Stimulated activated CD4-positive, alpha-beta T cell treated with anti-CD3 and anti-CD28 coated beads, Interleukin-2, amount 100 ng/mL, for 48 hours (primary cell): ENCODE data around the gene TUT4.
A peak's percentile ranks its signal among the peaks of the same experiment; 100 is the strongest.

Experiments used
- DNase-seq, 2 donors: peaks; one replicate each; pipeline ENCODE4 v3.0.0-alpha.2; 2020

The TUT4 gene

DNA sequence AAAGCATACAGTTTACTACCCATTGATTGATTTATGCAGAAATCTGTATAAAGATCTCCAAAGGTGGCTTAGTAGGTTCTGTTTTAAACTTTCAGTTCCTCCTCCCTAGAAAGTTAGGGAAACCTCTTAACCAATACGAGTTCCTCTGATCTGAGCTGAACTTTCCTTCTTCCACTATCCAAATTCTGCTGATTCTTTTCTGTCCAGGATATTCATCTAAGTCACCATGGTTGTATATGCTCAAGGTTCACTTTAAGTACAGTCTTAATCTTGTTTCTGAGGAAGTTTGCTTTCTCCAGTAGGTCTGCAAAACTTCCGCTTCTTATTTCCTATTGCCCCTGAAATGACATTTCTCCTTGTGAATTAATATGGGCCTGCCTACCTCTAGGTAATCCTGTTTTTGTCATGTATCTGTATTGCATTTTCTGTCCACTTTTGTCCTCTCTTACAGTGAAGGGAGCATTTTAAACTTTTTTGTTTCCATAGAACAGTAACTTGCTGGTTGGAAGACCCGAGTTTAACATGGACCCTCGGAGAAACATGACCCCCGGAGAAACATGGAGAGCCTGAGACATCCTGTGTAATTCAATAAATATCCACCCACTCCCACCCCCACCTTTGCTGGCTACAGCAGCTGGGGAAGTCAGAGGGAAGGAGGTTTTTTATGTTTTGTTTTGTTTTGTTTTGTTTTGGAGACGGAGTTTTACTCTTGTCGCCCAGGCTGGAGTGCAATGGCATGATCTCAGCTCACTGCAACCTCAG, 16.7 kb upstream of the TUT4 start:
- no peak for DNase-seq

- DNase-seq = no peak
These were observed 15.1 kb upstream of the TUT4 start for GRCh38 chr1:52567943-52568342.

- DNase-seq = no peak
These were observed 9.9 kb upstream of the TUT4 start for GRCh38 chr1:52562766-52563165.

- DNase-seq = no peak
These were observed 7.0 kb upstream of the TUT4 start for GRCh38 chr1:52559875-52560274.

DNA sequence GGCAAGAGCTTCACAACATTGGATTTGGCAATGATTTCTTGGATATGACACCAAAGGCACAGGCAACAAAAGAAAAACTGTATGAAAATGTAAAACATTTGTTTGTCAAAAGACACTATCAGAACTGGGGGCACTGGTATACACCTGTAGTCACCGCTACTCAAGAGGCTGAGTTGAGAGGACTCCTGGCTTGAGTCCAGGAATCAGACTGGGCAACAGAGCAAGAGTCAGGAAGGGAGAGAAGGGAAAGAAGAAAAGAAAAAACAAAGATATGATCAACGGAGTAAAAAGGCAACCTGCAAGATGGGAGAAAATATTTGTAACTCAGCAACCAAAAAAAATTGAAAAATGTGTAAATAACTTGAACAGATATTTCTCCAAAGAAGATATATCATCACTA, 6.0 kb upstream of the TUT4 start:
- DNase-seq = no peak

- DNase-seq = no peak
These were observed 3.9 kb upstream of the TUT4 start for GRCh38 chr1:52556641-52557360.

DNA sequence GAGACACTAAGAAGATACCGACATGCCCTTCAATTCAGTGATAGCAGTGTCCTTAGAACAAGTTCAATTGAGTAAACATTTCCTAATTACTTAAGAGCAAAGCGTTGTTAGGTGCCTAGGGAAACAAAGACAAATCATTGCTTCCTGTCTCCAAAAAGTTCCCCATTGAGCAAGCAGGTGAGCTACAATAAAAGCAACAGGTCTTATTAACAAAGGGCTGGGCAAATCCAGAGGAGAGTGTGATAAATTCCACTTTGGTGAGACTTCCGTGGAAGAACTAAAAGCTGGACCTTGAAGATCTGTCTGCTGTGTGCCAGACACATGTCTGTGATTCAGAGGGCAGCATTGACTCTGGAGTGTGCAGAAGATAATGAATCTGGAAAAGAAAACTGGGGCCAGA, 1.9 kb upstream of the TUT4 start:
- DNase-seq = no peak

DNA sequence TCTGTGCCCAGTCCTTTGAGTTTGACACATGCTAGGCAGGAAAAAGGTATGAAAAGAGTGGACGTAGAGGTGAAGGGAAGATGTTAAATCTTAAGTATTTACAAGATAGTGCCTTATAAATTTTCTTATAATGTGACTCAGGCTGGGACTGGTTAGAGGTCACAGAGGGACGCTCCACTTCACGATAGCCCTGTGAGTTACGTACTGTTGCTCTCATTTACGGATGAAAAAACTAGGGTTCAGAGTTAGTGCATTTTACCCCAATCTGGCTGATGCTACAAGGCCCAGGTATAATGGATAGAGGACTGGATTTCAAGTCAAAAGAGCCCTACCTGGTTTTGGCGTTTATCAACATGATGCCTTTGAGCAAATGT, 1.4 kb upstream of the TUT4 start:
- DNase-seq = no peak

DNA sequence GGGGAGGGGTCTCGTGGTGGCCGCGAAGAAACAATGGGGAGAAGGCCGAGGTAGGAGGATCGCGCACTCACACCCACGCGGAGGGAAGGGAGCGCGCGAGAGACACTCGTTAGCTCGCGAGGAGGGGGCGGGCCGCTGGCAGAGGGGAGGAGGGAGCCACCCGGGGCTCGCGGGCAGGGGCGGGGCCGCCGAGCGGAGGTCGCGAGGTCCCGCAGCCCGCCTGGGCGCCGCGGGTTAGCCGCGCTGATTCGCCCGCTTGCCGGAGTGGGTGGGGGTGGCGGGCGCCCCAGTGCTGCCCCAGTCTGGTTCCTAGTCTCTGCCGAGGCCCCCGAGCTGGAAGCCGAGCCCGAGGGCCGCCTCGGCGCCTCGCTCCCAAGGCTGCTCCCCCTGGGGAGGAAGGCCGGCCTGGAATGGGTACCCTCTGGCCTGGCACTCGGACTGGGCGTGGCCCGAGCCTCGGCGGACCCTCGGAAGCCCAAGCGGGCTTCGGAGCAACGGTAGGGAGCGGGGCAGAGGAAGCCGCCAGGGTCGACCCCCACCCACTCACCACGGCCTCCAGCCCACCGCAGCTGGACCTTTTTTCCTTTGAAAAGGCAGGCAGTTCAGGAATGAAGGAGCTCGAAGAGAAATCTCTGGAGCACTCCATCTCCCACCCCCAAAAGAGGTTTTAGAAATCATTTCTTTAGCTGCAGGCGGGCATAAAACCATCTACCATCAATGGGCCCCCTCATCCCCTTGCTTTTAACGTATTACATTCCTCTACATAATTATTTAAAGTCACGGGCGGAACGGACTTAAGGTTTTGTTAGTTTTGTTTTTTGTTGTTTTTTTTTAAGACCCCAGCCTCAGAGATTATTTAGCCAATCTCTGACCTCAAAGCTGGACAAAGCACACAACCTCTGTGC, 722 bp upstream of the TUT4 start:
- DNase-seq = peak; percentile 82 to 85

DNA sequence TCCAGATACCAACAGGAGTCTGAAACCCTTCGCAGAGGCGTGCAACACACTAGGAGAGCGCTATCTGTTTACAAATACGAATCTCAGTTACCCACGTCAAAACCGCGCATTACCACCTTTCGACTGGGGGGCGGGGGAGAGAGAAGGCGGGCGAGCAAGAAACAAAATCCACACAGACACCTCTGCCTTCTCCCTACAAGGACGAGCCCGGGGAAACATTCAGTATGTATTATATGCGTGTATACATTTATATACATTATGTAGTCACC, 722 bp downstream of the TUT4 start:
- DNase-seq = peak; percentile 46 to 49

GRCh38 chr1:52551507-52552235, 1.2 kb downstream of the TUT4 start:
- peak; percentile 22 to 23 for DNase-seq

GRCh38 chr1:52550447-52550846, 2.4 kb downstream of the TUT4 start:
- DNase-seq = no peak

GRCh38 chr1:52549267-52549666, 3.6 kb downstream of the TUT4 start:
- DNase-seq = no peak

GRCh38 chr1:52546852-52547251, 6.0 kb downstream of the TUT4 start:
- DNase-seq = no peak

- DNase-seq = no peak
These were observed 8.0 kb downstream of the TUT4 start for GRCh38 chr1:52544665-52545525.

DNA sequence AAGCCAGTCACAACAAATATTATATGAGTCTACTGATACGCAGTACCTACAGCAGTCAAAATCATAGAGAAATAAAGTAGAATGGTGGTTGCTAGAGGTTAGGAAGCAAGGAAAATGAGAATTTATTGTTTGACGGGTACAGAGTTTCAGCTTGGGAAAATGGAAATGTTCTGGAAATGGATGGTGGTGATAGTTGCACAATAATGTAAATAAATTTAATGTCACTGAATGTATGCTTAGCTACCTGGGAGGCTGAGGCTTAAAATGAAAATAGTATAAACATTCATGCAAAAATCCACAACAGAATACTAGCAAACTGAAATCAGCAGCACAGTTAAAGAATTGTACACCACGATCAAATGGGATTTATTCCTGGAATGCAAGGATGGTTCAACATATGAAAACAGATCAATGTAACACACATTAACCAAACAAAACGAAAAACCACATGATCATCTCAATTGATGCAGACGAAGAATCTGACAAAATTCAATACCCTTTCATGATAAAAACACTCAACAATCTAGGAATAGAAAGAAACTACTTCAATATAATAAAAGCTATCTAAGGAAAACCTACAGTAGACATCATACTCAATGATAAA, 10.7 kb downstream of the TUT4 start:
- DNase-seq = no peak

DNA sequence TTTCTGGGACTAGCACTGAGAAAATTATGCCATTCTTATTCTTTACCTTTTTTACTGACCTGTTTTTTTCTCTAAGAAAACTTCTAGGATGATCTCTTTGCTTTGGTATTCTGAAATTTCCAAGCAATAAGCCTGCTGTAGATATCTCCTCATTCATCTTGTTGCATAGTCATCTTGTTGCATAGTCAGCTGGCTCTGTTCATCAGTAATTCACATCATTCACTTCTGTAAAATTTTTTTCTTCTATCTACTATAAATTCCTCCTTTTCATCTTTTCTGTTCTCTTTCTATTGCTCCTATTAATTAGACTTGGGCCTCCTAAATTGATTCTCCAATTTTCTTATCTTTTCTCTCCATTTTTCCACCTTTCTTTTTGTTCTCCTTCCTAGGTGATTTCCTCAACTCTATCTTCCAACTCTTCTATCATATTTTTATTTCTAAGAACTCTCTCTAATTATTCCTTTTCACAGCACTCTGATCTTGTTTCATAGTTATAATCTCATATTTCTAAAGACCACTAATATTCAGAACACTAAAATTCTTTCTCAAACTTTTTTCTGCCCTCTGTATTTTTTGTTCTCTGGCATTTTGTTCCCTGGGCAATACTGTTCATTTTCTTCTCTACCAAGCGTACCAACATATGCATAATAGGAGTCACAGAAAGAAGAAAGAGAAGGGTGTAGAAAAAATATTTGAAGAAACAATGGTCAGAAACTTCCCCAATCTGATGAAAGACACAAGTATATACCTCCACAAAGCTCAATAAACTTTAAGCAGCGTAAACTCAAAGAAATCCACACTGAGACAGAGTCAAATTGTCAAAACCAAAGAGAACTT, 17.7 kb downstream of the TUT4 start:
- no peak for DNase-seq

DNA sequence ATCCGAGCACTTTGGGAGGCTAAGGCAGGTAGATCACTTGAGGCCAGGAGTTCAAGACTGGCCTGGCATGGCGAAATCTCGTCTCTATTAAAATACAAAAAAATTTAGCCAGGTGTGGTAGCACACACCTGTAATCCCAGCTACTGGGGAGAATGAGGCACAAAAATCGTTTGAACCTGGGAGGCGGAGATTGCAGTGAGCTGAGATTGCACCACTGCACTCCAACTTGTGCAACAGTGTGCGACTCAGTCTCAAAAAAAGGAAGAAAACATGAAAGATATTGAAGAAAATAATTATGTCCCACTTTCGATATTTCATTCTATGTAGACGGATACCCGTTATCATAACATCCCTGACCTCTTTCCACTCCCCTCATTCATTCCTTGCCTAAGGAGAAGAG, 19.2 kb downstream of the TUT4 start:
- no peak for DNase-seq

DNA sequence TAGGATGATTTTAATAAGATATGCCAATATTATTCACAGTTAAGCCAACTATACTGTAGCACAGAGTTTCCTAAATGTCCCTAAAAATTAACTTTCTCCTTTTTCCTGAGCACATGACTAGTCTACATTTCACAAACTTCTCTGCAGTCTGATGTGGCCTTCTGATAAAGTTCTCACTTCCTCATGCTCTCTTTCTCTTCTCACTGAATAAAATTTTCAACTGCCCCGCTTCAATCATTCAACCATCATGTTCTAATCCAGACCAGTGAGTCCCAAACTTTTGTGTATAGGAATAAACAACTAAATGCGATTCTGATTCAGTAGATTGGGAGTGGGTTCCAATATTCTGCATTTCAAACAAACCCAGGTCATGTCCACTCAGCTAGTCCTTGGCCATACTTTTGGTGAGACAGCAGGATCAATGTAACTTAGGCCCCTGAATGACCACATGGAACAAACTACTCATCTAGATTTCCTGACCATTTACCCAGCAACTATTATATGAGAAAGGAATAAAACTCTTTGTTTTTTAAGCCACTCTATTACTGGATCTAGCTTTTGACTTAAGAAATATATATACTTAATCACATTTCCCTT, 20.1 kb downstream of the TUT4 start:
- DNase-seq = no peak

- no peak for DNase-seq
These were observed 20.6 kb downstream of the TUT4 start for GRCh38 chr1:52532247-52532646.
